HEK293T (cell line): Measurements from ENCODE around the gene NF1.

Experiments used
- CTCF ChIA-PET: fragments of 350-600 bp; formaldehyde crosslinking; extraction: SDS; loops from one replicate; lab custom pipeline; 2021; ENCODE audit warnings: antibody characterized with exemption, inconsistent platforms; lab: Yijun Ruan, JAX
- POLR2A ChIA-PET: fragments of 350-600 bp; formaldehyde crosslinking; extraction: SDS; loops from one replicate; lab custom pipeline; 2020; ENCODE audit warnings: antibody characterized with exemption, inconsistent platforms; lab: Yijun Ruan, JAX
- DNase-seq: peaks from one replicate; pipeline ENCODE4 v3.0.0; 2012; ENCODE audit warnings: mixed read lengths; ENCODE audit errors: extremely low spot score
- ARNT ChIP-seq: fragments of 450-650 bp; IDR thresholded peaks from 2 replicates; pipeline ENCODE4 v1.6.1; 2017; ENCODE audit warnings: mild to moderate bottlenecking
- BHLHE40 ChIP-seq: fragments of 450-650 bp; IDR thresholded peaks from 2 replicates; pipeline ENCODE4 v1.6.1; 2016; ENCODE audit warnings: mild to moderate bottlenecking, moderate library complexity, borderline replicate concordance
- CTBP1 ChIP-seq: fragments of 450-650 bp; IDR thresholded peaks from 2 replicates; pipeline ENCODE4 v1.6.1; 2016; ENCODE audit warnings: borderline replicate concordance
- ELF4 ChIP-seq: fragments of 450-650 bp; IDR thresholded peaks from 2 replicates; pipeline ENCODE4 v1.6.1; 2017; ENCODE audit warnings: antibody characterized with exemption
- FOXA1 ChIP-seq: fragments of 450-650 bp; IDR thresholded peaks from 2 replicates; pipeline ENCODE4 v1.6.1; 2016; ENCODE audit warnings: mild to moderate bottlenecking
- FOXK2 ChIP-seq: fragments of 450-650 bp; IDR thresholded peaks from 2 replicates; pipeline ENCODE4 v1.6.1; 2016; ENCODE audit warnings: mild to moderate bottlenecking
- FOXM1 ChIP-seq: fragments of 450-650 bp; IDR thresholded peaks from 2 replicates; pipeline ENCODE4 v1.6.1; 2017; ENCODE audit warnings: mild to moderate bottlenecking, borderline replicate concordance
- HDGF ChIP-seq: fragments of 450-650 bp; IDR thresholded peaks from 2 replicates; pipeline ENCODE4 v1.6.1; 2017; ENCODE audit warnings: antibody characterized with exemption, borderline replicate concordance
- L3MBTL2 ChIP-seq: fragments of 450-650 bp; conservative IDR thresholded peaks from 2 replicates; pipeline ENCODE4 v1.6.1; 2016; ENCODE audit warnings: mild to moderate bottlenecking
- LEF1 ChIP-seq: fragments of 450-650 bp; IDR thresholded peaks from 2 replicates; pipeline ENCODE4 v1.6.1; 2017; ENCODE audit warnings: mild to moderate bottlenecking, borderline replicate concordance
- NFRKB ChIP-seq: fragments of 450-650 bp; IDR thresholded peaks from 2 replicates; pipeline ENCODE4 v1.6.1; 2016; ENCODE audit warnings: mild to moderate bottlenecking, moderate library complexity
- PKNOX1 ChIP-seq: fragments of 450-650 bp; IDR thresholded peaks from 2 replicates; pipeline ENCODE4 v1.6.1; 2016
- SP1 ChIP-seq: fragments of 450-650 bp; IDR thresholded peaks from 2 replicates; pipeline ENCODE4 v1.6.1; 2017
- SUZ12 ChIP-seq: fragments of 450-650 bp; IDR thresholded peaks from 2 replicates; pipeline ENCODE4 v1.6.1; 2016; ENCODE audit warnings: mild to moderate bottlenecking
- TARDBP ChIP-seq: fragments of 450-650 bp; IDR thresholded peaks from 2 replicates; pipeline ENCODE4 v1.6.1; 2016
- ZNF384 ChIP-seq: fragments of 450-650 bp; IDR thresholded peaks from 2 replicates; pipeline ENCODE4 v1.6.1; 2016

NF1 gene

GRCh38 chr17:31364012-31364411 lies 269.2 kb downstream of the NF1 start:
- no peak for DNase-seq
- CTCF ChIA-PET: no interaction called here
- POLR2A ChIA-PET: no interaction called here
- no peak for TF ChIP-seq FOXA1

- no peak for DNase-seq
- CTCF ChIA-PET: interaction anchor here (0.6 kb wide), 1 partner anchor 664 kb away, joined by 3 read pairs; no protein-coding TSS in a partner anchor
- no peak for TF ChIP-seq LEF1
- TF ChIP-seq ARNT: no peak
- TF ChIP-seq ELF4: no peak
- POLR2A ChIA-PET: no interaction called here
These were observed 271.3 kb downstream of the NF1 start for GRCh38 chr17:31366088-31366487.

GRCh38 chr17:31369266-31369665 lies 274.5 kb downstream of the NF1 start:
- POLR2A ChIA-PET: no interaction called here
- TF ChIP-seq SUZ12 (no peak), ELF4 (no peak), CTBP1 (no peak), ARNT (no peak), FOXM1 (no peak), NFRKB (no peak), LEF1 (no peak), SP1 (no peak), L3MBTL2 (no peak), PKNOX1 (no peak), ZNF384 (no peak), TARDBP (no peak), FOXA1 (no peak), FOXK2 (no peak), HDGF (no peak), BHLHE40 (no peak)
- DNase-seq: no peak
- CTCF ChIA-PET: interaction anchor here (0.6 to 1.0 kb wide), 2 partner anchors 20 to 189 kb away, joined by 4 to 8 read pairs; no protein-coding TSS in a partner anchor

- TF ChIP-seq ELF4 (no peak), ARNT (no peak), TARDBP (no peak), PKNOX1 (no peak), NFRKB (no peak), ZNF384 (no peak), SUZ12 (no peak), CTBP1 (no peak), FOXK2 (no peak), SP1 (no peak), HDGF (no peak), BHLHE40 (no peak), FOXM1 (no peak)
- CTCF ChIA-PET: interaction anchor here (1.2 kb wide), 1 partner anchor 28 kb away, joined by 4 read pairs; no protein-coding TSS in a partner anchor
- DNase-seq: no peak
- POLR2A ChIA-PET: no interaction called here
These were observed 276.8 kb downstream of the NF1 start for GRCh38 chr17:31371511-31372097.

- ChIA-PET POLR2A (no interaction called here), CTCF (interaction anchor here (0.6 to 1.2 kb wide), 4 partner anchors 9 to 459 kb away, joined by 3 to 4 read pairs (median 4); no protein-coding TSS in a partner anchor)
- TF ChIP-seq CTBP1 (no peak), BHLHE40 (no peak), ARNT (no peak), HDGF (no peak), SUZ12 (no peak), PKNOX1 (no peak), FOXA1 (no peak), FOXM1 (no peak), ELF4 (no peak), NFRKB (no peak), SP1 (no peak), L3MBTL2 (no peak), TARDBP (no peak), ZNF384 (no peak), FOXK2 (no peak), LEF1 (no peak)
- DNase-seq: no peak
These were observed 278.6 kb downstream of the NF1 start for GRCh38 chr17:31373150-31374093.

GRCh38 chr17:31374094-31374447 lies 279.3 kb downstream of the NF1 start:
- CTCF ChIA-PET: no interaction called here
- no peak for TF ChIP-seq ARNT
- no peak for TF ChIP-seq BHLHE40
- no peak for TF ChIP-seq SUZ12
- no peak for TF ChIP-seq PKNOX1
- TF ChIP-seq ELF4: no peak
- no peak for TF ChIP-seq ZNF384
- TF ChIP-seq FOXM1: no peak
- no peak for TF ChIP-seq LEF1
- TF ChIP-seq CTBP1: no peak
- no peak for DNase-seq
- POLR2A ChIA-PET: no interaction called here
